AML-193 (cell line): ENCODE data around the gene DUSP15.

Experiments
- DNase-seq, 2 experiments: peaks; one replicate each; lab custom pipeline; 2025; lab: John Stamatoyannopoulos, UW

The DUSP15 gene

DNA sequence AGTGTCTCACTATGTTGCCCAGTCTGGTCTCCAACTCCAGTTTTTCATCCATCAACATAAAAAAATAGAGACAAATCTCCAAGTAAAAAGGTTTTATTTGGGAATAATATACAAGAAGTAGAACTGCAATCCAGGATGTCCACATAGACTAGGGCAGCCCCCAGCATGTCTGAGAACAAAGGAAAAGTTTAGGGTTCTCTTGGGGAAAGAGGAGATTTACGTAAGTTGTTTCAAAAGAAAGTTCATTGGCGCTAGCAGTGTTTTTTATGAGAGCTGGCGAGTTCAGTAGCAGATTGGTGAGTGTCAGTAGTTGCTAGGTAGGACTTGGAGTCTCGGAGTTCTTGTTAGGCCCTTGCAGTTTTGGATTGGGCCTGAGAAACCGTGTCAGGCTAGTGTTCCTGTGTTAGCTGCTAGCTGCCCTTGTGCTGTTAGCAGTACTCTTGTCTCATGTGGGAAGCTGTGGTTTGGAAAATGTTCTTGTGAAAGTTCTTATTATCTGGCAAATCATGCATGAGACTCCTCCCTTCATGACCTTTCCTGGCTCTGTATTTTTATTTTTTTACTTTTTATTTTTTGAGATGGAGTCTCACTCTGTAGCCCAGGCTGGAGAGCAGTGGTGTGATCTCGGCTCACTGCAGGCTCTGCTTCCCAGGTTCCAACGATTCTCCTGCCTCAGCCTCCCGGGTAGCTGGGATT is 24.8 kb upstream of the DUSP15 start:
- DNase-seq: peak; percentile 12 to 20

DNA sequence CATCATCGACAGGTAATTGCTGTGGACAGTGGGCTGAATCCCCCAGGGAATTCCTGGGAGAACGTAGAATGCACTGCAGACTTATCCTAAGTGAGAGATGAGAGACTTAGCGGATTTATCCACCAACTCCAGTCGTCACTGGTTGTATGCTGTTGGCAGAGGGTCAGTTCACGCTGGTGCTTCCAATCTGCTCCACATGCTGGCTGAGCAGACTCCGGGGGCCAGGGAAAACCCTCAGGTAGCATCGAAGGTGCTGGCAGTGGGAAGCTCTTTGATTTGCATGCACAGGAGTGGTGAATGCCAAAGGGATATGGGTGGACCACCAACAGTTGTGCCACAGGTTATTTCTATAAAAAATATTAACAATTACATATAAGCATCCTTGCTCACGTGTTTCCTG is 20.3 kb upstream of the DUSP15 start:
- DNase-seq: no peak

DNA sequence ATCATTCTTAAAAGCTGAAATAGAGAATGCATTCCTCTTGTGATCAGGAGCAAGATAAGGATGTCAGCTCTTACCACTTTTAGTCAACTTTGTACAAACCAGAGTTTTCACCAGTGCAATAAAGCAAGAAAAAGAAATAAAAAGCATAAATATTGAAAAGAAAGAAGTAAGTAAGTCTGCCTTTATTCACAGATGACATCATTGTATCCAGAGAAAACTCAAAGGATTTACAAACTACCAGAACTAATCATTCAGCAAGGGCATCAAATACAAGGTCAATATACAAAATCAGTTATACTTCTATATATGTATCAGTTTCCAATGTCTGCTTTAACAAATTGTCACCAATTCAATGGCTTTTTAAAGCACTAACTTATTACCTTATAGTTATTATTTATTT is 13.5 kb upstream of the DUSP15 start:
- DNase-seq: no peak

DNA sequence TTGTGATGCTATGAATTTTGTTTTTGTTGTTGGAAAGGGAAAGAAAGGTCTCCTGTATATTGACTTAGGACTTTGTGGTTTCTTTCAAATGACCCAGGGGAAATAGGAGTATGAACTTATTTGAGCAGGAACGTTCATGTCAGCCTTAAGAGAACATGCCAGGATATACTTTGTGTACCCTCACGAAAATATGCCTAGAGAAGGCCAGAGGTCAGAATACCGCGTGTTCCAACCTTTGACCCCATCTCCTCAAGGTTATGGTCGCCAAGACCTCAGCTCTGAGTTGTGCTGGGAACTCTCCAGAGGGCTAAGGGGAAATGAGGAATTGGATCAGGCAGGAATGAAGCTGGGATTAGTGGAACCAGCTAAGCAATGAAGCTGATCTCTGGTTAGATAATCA is 11.6 kb upstream of the DUSP15 start:
- no peak for DNase-seq

DNA sequence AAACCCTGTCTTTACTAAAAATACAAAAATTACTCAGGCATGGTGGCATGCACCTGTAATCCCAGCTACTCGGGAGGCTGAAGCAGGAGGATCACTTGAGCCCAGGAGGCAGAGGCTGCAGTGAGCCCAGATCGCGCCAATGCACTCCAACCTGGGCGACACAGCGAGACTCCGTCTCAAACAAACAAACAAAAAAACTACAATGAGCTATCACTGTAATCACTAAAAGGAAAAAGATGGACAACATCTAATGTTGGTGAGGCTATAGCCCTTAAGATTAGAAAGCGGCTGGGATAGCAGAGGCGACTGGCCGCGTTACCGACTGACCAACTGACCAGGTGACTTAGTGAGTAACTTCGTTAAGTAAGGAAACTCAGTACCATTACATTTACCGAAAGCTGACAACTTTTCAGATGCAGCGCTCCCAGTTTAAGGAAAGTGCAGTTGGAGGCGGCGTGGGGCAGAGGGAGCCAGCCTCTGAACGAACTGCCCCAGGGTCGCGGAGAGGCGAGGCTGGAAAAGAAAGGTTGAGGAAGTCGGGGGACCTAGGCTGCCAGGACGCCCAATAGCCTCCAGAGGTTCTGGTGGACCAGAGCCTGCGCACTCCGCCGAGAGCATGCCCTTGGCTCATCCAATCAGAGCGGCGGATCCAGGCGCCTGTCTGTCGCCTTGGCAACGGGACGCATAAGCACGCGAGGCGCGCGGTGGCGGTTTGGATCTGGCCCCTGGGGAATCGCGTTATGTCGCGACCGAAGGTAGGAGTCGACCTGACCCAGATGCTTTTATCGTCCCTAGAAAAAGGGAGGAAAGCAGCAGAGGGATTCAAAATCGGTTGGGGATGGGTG is 9.0 kb upstream of the DUSP15 start:
- no peak for DNase-seq

DNA sequence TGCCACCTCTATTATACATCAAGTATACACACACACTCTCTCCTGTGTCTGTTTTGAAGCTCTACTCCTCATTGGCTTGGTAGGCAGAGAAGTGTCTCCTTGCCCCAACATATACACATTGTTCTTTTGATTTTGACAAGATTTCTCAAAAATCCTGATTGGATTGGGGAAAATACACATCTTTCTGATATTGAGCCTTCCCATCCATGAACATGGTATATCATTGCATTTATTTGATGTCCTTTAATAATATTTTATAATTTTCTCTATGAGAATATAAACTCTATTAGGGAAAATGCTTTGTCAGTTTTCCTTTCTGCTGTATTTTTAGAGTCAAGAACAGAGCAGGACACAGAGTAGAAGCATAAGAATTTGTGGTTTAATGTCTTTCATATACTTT is 7.4 kb upstream of the DUSP15 start:
- no peak for DNase-seq

DNA sequence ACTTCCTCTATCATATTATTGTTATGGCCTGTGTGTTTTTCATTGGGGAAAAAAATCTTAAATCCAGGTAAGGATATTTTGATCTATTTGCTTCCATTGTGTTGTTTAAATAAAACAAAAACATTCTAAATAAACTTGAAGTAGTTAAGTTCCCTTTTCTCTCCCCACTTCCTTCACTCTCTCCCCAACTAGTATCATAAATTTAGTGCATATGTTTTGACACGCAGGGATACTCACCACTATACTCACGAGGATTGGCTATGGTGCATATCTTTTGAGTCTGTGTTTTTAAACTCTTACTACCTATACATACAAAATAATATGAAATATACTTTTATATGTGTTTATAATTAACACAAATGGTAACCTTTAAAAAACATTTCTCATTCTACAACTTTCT is 5.3 kb upstream of the DUSP15 start:
- no peak for DNase-seq

DNA sequence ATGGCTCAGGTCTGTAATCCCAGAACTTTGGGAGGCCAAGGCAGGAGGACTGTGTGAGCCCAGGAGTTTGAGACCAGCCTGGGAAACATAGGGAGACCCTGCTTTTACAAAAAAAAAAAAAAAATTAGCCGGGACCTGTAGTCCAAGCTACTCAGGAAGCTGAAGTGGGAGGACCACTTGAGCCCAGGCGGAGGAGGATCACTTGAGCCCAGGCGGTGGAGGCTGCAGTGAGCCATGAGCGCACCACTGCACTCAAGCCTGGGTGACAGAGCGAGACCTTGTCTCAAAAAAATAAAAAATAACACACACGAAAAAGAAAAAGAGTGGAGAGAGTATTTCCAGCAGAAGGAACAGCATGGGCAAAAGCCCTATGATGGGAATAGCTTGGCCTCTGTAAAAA is 2.1 kb upstream of the DUSP15 start:
- DNase-seq: no peak

DNA sequence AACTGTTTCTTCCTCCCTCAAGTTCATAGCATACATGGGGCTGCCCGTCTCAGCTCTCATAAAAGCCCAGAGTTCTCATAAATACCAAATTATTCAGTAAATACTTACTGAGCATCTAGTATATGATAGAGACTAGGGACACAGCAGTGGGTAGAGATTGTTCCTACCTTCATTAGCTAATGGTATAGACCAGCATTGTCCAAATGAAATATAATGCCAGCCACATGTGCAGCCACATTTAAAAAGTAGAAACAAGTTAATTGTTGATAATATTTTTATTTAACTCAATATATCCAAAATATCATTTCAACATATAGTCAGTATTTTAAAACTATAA is 1.3 kb upstream of the DUSP15 start:
- DNase-seq: no peak

DNA sequence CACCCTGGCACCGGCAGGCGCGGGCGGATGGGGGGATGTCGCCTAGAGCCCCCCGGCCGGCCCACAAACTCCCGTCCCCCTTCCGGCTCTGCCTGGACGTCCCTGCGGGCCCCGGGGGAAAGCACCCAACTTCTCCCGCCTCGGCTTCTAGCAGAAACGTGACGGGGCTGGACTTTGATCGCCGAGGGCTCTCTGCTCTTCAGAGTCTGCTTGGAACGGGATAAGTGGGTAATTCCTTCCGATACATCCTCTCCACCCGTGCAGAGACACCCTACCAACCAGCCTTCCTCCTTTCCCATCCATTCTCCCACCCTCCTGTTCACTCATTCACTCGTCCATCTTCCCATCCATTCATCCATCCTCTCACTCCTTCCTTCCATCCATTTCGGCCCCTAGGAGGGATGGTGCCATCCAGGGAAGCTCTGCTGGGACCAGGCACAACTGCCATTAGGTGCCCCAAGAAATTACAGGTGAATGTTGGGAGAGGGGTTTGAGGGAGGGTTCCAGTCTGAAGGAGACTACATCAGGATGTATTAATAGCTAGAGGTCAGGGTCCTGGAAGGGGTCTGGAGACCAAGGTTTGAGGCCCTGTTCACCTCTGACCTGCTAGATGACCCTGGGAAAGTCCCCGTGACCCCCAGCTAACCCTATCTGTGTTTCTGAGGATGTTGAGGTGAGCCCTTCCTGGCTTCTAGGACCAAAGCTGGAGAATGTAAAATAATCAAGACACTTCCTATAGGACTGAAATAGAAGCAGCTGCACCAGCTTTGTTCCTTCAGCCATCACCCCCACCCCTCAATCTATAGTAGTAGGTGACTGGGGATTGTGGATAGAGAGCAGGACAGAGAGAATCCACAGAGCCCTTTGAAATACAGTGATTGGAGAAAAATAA is 645 bp upstream of the DUSP15 start:
- DNase-seq: no peak

DNA sequence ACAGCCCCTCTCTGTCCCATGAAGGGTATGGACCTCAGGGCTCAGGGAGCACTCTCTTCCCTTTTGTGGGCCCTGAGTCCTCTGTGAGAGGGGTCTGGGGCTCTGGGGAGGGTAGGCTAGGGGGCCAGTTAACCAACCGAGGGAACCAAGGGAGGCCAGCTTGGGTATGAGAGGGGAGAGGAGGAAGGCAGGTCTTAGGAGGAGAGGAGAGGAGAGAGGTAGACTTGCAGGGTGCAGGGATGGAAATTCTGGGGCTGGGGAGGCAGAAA is 720 bp downstream of the DUSP15 start:
- no peak for DNase-seq

DNA sequence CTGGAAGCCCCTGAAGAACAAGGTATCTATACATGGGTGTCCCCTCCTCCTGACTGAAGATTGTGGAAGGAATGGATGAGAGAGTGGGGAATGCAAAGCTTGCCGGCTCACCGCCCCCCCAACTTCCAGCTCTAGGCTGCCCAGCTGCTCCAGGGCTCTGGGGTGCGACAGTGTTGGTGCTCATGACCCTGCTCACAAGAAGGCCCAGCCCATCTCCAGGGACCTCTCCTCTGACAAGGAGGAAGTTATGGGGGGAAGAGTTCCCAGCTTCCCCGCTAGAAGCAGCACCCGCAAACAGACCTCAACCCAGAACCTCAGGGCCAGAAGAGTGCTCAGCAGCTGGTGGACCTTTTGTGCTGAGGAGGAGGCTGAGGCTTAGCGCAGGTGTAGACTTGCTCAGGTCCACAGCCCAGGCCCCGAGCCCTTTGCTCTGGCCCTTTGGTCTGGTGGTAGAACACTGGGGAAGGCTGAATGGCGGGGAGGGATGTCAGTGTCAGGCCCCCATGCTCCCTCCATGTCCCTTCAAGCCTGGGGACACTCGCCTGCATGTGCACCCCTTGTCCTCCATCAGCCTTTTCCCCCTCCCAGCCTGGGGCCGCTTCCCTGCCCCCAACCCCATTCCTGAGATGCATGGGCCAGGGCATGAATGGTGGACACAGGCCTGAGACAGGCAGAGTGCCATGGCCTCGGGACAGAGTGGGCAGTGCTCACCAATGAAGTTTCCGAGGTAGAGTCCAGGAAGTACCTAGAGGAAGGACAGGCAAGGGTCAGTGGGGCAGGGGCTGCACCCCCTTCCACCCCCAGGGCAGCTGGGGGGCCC is 1.3 kb downstream of the DUSP15 start:
- no peak for DNase-seq

DNA sequence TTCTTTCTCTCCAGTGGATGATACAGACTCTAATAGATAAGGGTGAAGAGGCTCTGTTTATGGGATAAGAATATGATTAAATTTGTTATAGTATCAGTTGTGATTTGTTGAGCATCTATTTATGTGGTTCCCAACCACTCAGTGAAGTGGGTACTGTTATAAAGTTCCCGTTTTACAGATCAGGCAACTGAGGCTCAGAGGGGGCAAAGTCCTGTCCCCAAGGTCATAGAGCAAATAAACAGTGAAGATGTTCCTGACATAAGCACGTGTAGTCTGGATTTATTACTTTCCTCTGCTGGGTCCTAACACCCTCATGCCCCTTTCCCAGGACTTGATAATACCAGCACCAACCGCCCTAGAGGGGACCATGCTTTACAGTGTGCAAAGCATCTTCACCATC is 4.1 kb downstream of the DUSP15 start:
- no peak for DNase-seq

DNA sequence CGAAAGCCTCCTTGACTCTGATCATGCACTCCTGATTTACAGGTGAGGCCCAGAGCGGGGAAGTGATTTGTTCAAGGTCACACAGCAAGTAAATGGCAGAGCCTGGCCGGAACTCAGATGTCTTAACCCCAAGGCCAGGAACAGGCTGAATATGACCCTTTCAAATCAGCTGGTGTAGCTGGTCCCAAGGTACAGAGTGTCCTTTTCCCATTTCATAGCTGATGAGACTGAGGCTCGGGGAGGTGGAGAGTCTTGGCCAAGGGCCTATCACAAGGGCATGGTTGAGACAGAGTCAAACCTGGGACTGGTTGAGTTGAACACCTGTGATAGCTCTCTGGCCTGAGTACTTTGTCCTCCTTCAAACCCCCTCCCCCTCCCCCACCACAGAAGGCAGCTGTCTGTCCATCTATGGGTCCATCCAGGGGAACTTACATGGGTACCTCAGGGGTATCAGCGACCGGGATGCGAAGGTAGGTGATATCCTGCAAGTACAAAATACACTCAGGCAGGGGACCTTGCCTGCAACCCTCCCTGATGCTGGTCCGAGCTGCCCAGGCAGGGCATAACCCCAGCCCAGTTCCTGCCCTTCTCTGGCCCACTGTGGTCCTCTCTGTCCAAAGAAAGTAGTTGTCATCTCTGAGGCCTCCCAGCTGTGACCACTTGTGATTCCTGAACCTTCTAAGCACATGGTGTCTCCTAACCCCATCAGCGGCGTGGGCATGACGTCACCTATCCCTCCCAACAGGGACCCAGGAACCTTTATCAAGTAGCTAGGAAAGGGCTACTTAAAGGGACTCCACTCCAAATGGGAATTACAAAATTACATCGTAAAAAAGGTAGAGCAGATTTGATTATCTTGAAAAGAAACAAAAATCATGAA is 5.6 kb downstream of the DUSP15 start:
- no peak for DNase-seq

DNA sequence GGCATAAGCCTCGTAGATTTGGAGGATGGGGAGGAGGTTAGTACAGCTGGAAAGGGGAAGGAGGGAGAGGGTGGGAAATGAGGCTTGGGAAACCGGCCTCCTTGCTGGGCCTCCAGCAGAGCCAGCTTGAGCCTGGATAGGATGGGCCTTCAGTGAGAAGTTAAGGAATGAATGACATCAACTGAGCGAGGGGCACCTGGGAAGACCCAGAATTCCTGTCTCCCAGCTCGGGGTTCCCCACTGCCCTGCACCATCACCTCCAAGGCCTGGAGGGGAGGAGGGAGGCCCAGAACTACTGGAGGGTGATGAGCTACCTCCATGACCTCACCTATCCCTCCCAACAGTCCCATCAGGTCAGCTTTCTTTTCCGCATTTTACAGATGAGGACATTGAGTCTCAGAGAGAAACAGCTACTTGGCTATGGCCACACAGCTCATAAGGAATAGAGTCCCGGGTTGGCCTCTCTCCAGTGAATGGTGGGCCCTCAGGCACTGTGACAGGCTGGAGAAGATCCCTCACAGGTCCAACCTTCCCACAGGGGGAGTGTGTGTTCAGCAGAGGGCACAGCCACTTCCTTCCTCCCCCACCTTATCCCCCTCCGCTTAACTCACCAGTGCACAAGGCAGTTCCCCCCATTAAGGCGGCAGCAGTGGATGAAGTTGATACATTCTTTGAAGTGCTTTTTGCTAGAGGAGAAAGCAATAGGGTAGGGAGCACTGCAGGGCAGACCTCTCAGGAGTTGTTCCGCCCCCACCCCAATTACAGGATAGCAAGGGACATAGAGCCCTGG is 6.8 kb downstream of the DUSP15 start:
- DNase-seq: no peak

DNA sequence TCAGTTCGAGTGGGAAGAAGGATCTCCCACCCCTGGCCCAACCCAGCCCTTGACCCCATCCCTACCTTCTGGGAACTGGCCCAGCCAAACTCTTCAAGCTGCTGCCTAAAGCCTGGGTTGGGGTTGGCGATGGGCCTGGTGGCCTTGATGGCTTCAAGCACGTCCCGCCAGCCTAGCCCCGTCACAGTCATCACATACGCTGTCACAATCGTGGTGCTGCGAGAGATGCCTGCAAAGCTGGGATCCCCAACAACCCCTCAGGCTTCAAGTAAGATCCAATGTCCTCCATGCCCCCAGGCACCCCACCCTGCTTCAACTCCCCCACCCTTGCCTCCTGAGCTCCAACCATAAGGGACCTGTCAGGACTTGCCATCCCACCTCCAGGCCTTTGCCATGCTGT is 7.8 kb downstream of the DUSP15 start:
- DNase-seq: no peak

DNA sequence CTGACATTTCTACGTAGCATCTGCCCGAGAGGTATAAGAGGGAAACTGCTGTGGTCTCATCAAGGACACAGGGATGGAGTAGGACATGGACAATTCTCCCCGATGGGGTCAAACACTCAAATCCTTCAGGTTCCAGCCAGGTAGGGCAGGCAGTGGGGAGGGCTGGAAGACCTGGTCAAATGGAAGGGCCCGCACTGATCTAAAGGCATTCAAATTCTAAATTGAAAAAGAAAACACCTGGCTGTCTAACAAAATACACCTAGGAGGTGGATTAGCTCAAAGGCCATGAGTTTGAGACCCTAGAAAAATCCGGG is 8.2 kb downstream of the DUSP15 start:
- no peak for DNase-seq

DNA sequence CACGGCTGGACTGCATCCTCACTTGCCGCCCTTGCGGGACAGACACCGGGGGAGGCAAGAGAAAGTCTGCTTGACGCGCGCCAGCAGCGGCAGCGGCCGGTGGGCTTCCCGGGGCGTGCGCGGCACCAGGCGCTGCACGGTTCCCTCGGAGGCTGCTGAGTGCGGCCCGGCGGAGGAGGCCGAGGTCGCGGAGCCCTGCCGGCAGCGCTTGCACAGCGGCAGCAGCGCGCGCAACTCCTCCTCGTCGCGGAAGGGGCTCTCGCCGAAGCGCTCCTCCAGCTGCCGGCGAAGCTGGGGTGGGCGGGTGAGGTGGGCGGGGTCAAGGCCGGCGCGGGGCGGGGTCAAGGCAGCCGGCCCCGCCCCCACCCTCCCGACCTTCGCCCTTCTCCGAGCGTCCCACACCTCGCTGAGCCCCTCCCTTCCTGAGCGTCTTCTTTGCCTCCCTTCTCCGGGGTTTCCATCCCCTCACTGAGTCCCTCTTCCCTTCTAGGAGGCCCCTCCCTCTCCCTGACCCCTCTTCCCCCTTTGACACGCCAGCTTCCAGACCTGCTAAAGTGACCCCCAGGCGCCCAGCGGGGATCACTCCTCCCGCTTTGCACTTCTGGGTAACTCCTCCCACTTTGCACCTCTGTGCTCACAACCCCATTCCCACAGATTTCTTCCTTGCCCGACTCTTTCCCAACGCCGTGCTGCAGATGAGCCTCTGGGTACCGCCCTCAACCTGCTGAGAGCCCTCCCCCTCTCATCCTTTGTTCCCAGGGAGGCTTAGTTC is 8.8 kb downstream of the DUSP15 start:
- no peak for DNase-seq

DNA sequence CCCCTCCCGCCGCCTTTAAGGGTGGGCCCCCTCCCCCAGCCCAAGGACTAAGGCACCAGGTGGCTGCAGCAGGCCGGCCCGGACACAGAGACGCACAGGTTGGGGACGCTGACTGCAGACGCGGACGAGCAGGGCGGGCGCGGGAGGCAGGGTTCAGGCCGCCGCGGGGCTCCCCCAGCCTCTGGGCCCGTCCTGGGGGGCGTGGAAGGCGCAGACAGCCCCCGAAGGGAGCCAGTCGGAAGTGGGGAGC is 9.3 kb downstream of the DUSP15 start:
- no peak for DNase-seq
